NCI-H2029 treated with DMSO at 0.1 percent for 48 hours (cell line): ENCODE data around the gene ELMO2.

Source experiments
- DNase-seq: peaks from one replicate; lab custom pipeline; 2025; lab: John Stamatoyannopoulos, UW

The ELMO2 gene

GRCh38 chr20:46332373-46333160 is 73.8 kb downstream of the ELMO2 start:
- no peak for DNase-seq

GRCh38 chr20:46331611-46332361 is 74.6 kb downstream of the ELMO2 start:
- no peak for DNase-seq

GRCh38 chr20:46330831-46331371 is 75.5 kb downstream of the ELMO2 start:
- no peak for DNase-seq

- peak; percentile 38 for DNase-seq
Measured at GRCh38 chr20:46330072-46330763, 76.2 kb downstream of the ELMO2 start.

- no peak for DNase-seq
Measured at GRCh38 chr20:46328200-46328882, 78.1 kb downstream of the ELMO2 start.

- no peak for DNase-seq
Measured at GRCh38 chr20:46327557-46327956, 78.9 kb downstream of the ELMO2 start.

GRCh38 chr20:46325789-46326188 is 80.6 kb downstream of the ELMO2 start:
- no peak for DNase-seq

- no peak for DNase-seq
Measured at GRCh38 chr20:46324960-46325703, 81.3 kb downstream of the ELMO2 start.

GRCh38 chr20:46324379-46324778 is 82.0 kb downstream of the ELMO2 start:
- DNase-seq: no peak

- DNase-seq: no peak
Measured at GRCh38 chr20:46323557-46323956, 82.9 kb downstream of the ELMO2 start.

- DNase-seq: no peak
Measured at GRCh38 chr20:46322641-46323040, 83.8 kb downstream of the ELMO2 start.

- peak; percentile 36 for DNase-seq
Measured at GRCh38 chr20:46317685-46318177, 88.7 kb downstream of the ELMO2 start.

- no peak for DNase-seq
Measured at GRCh38 chr20:46316984-46317684, 89.3 kb downstream of the ELMO2 start.
